NCI-H128 (cell line): ENCODE results near the gene PTPRE.
"Not testable (repeated sequence)": the region's sequence is repeated elsewhere in the genome, so short reads cannot be mapped to it uniquely, and the experiment has no call there.

Experiments
- DNase-seq: peaks from one replicate; lab custom pipeline; 2025; ENCODE audit not compliant: unreplicated experiment; lab: John Stamatoyannopoulos, UW

PTPRE gene

DNA sequence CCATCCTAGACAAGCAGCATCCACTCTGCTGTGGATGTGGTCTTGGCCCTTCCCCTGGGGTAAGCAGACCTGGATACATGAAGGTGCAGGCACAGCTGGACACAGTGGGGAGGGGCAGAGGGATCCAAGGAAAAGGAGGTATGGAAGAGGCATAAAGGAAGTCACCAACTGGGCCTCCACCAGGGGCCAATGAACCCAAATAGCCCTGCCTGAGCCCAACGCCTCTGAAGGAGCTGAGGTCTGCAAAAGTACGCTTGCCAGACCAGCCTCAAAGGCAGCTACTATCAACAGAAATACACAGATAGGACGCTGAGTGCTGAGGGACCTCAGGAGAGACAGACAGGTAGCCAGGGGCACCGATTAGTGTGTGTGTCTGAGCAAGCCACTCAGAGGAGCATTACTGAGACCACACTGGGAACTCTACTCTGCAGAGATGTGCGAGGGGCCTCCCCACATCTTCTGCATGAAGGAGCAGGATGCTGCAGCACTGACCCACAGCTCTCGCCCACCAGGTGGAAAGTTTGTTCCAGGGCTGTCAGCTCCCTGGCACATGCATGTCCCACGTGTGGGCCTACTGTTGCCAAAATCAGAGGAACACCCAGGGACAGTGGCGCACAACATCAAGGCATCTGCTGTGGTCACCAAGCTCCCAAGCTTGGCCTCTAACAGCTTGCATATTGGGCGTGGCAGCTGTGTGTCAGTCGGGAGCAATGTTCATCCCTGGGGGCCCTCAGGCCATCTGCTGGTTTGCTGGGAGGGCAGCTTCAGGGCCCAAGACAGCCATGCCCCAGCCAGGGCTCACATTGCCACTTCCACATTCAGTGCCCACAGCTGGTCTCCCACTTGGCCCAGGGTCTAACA is 179.3 kb downstream of the PTPRE start:
- DNase-seq, result no peak

DNA sequence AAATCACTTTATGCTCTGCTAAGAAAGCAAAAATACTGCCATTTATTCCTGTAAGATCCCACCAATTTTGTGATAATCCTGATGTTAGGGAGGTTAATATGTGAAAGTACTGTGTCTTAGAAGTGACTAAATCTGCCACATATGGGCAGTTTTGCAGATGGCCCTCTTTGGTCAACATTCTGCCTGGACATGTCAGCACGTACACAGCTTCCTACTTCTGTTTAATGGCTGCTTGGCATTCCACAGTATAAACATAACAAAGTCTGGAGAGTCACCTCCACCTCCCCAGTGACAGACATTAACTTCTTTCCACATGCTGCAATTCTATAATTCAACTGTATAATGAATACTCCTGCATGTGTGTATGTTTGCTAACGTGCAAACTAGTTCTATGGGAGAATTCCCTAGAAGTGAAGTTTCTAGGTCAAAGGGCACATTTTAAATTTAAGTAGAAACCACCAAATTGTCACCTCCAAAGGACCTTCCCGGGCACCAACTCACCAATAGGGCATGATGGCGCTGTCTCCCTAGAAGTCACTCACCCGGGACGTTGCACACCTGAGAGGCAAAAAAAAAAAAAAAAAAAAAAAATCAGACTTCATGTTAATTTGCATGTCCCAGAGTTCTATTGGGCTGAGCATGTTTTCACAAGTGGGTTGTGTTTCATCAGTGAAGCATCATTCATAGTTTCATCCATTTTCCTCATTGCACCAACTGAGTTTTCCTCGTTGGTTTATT is 180.4 kb downstream of the PTPRE start:
- DNase-seq, result no peak

DNA sequence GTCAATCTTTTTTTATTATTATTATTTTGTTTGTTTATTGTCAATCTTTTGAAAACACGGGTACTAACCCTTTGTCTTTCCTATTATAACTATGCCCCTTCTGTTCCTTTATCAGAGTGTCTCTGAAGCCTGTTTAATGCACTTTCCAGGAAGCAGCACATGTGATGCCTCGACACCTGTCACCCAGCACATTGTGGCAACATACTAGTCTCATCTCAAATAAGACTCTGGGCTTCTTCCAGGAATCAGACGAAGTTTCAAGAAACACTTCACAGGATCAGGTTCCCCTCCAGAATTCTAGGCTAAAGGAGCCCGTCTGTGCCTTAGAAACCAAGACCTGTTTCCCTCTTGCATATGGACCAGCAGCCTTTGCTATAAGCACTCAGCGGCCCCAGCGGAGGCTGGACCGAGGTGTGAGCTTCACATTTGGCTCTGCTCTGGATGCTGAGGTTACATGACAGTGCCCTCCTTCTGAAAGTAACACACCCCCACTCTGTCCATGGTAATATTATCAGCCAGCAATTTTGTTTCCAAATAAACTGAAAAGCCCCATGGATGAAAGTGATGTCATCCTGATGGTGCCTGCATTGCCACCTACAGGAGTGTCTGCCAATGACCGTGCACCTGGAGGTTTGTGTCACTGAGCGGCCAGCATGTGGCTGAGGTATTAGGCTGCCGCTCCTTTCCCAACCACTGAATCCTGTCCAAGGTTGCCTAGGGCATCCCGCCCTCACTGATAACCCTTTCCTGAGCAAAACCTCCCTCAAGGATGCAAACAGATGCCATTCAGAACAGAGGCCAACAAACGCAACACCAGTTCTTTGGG is 181.2 kb downstream of the PTPRE start:
- DNase-seq, result no peak

DNA sequence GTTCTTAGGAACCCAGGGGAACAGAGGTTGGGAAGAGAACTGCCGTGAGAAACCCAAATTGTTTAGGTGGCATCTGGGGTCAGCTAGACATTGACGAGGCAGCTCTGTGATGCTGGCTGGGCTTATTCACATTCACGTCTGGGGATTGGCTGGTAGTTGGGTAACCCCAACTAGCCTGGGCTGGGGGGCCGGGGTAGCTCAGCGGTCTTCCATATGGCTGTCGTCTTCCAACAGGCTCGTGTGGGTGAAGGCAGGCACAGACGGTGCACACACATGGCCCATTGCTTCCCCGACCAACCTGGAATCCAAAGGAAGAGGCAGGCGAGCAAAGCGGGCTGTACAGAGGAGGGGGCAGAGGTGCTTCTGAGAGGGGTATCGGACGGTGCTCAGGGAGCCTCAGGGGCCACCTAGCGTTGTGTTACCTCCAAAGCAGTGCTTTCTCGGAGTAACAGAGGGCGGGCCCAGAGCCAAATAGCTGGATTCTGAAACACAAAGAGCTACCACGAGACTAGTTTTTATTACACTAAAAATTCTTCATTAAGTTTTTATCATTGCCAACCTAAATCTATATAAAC is 184.8 kb downstream of the PTPRE start:
- no peak for DNase-seq

DNA sequence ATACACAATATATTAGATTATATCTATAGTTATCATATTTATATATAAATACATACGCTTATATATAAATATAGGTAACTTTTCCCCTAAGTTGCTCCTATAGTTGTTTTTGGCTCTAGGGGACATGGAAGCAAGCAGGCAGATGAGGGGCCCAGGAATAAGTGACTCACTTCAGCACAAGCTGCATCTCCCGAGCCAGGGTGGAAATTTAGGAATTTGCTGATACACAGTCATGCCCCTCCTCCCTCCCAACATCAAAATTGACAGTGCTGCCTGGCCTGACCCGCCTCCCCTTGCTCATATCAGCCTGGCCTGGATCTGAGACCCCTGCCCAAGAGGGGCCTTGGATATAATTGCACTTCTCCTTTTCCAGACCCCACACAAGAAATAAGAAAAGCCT is 185.6 kb downstream of the PTPRE start:
- no peak for DNase-seq

DNA sequence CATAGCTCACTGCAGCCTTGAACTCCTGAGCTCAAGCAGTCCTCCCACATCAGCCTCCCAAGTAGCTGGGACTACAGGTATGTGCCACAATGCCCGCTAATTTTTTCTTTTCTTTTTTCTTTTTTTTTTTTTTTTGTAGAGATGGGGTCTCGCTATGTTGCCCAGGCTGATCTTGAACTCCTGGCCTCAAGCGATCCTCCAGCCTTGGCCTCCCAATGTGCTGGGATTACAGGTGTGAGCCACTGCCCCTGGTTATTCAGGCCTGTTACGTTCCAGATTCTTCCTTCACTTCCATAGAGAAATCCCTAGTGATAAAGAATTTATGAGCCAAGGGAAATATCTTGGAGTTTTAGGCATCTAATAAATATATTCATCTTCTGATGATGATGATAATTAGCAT is 187.7 kb downstream of the PTPRE start:
- not testable (repeated sequence) for DNase-seq

DNA sequence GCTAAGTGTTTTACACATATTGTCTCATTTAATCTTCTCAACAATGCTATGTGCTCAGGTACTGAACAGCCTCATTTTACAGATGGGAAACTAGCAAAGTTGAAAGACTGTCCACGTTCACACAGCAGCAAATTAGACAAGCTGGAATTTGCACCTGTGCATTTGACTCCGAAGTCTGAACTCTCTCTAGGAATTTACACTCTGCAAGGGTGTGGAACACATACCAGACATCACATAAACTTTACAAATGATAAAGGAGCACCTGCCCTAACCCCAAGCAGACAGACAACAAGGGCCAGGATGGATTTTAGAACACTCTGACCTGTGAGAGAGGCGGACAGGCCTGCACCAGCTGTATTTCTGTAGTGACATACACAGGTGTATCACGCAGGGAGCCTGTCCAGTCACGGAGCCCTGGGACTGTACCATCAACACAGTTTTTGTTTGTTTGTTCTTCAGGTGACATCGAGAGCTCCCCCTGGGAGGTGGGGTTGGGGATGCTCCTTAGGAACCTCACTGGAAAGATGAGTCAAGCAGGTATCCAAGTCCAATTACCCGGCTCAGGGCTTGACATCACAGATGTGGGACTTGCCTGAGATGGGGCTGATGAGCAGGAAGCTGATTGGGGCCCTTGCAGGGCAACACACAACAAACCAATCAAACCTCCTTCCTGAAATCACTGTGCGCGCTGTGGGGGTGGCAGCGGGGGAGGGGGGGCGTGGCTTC is 188.3 kb downstream of the PTPRE start:
- no peak for DNase-seq

DNA sequence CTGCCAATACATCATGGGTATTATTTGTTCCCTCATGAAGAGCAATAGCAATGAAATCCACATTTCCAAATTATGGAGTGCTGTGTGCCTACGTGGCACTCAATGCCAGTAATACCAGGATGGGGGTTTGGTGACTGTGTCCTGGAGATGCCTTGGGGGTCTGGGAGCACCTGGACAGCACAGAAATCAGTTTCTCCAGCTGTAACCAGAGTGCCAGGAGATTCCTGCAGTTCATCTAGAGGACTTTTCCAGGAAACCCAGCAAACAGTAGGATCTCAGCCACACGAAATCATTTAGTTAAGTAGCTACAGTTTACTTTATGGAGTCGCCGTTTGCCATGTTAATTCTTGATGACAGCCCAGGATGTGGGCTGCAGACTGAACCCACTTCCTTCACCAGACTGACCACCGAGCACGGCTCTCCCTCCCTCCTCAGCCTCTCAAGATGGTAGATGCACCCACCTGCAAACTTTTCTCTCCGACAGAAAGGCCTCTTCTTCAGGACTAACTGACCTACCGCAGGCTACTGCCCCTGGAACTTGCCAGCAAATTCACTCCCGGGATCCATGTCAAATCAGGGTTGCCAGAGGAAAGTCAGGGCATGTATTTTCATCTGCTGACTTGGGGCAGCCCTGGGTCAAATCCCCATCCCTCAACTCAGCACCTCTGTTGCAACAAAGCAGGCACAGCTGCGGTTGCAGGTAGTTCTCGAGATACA is 189.0 kb downstream of the PTPRE start:
- DNase-seq, result no peak

DNA sequence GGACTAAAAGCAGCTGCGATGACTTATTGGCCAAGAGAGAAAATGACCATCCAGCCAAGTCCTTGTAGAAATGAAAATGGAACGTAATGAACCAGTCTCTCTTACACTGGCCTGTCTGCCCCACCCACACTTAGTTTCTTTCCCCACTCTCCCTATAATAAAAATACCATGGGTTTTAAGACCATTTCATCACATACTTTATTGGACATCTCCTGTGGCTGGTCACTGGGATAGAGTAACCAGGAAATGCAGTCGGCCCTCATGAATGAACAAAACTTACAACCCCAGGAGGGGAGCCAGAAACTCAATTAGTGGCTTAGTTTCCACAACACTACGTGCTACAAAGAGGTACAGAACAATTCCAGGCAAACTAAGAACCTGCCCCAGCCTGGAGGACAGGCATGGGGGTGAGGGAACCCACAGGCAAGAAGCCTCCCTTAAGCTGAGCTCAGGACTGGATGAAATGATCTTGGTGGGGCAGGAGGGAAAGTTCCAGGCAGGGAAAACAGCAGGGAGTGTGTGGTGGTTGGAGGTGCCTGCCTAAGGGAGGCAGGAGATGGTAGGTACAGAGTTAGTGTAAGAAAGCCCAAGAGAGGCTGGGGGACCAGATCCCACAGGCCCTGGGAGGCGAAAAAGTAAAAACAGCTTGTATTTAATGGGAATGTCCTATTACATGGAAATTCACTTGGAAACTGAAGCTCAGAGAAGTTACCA is 189.7 kb downstream of the PTPRE start:
- DNase-seq, result no peak

DNA sequence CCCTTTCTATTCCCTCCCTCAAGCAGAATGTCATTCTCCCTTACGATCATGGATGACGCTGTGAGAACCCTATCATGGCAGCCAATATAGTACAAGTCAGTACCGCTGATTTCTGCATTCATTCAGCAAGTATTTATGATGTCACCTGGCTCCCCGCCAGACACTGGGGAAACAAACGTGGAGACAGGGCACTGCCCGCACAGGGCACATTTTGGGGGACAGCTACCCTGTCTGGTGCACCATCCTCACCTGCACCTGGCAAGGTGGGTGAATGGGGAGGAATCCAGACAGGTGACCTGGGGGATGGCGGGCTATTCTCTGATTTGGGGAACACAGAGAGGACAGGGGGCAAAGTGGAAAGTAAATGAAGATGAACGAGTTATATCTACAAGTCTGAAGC is 190.9 kb downstream of the PTPRE start:
- no peak for DNase-seq

DNA sequence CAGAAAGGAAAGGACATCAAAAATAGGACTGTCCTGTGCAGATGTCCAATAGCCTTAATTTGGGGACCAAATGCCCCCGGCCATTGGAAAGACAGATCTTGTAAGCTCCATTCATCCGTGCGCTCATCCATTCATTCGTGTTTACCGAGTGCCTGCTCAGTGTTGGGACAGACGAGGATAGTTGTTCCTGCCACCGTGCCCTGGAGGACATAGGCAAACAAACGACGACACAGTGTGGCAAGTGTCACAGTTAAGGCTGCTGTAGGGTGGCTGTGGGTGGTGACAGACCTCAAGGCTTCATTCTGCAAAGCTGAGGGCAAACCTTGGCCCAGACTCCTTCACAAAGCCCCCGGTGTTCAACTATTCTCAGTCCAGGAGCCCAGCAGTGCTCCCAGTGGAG is 191.7 kb downstream of the PTPRE start:
- no peak for DNase-seq

DNA sequence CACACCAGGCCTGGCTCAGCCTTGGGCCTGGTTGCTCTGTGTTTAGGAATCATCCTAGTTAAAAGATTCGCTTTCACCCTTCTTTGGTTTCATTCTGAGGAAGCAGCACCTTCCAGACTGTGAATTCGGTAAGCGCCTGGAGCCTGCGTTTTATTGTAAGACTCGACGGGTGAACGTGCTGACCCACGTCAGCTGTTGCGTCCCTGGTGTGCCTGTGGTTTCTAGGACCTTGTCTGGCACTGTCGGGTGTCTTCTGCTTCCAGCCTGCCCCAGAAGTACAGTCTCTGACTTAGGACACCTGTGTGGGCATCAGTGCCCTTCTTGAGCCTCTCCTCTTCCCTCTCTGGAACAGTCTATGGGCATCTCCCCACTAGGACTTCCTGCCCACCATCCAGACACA is 193.0 kb downstream of the PTPRE start:
- no peak for DNase-seq

DNA sequence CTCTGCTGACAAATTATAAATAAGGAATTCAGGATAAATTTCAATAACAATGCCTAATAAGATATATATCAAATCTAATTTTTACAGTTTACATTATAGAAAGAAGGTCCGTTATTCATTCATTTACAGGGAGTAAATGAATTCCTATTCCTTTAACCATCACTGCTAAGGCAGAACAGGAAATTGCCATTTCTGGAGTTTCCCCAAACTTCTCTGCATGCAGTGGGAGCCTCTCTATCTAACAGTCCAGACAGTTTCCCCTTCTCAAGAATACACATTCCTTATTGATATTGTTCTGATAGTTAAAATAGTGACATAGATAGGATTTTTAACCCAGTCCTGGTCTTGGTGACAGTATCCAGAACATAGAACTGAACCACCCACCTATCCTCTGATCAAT is 195.0 kb downstream of the PTPRE start:
- no peak for DNase-seq

DNA sequence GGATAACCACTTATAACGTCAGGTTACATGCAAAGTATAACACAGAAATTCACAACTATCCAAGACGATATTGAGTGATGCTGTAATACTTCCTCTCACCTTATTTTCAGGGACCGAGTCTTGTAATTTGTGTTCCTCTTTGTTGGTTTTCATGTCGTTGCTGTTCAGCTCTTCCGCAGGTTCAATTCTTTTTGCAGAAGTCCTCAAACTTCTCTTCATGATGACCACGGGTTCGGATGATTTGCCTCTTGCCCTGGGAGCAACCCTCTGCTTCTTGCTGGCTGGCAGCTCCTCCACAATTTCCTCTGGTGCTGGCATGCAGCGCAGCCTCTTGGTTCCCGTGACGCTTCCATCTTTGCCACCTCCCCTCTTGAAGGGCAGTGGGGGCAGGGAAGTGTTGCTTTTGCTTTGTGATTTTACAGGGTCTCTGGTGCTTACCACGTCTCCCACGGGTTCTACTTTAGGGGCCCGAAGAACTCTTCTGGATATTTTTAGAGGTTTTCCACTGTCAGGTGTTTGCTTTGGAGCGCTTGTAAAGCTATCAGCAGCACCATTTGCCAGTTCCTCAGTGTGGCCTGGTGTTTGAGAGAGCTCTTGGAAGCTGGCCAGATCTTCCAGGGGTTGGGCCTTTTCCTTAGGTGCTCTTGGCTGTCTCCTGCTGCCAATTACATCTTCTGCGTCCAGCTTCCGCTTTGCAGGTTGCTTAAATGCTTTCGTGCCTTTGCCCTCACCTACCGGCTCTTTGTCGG is 195.8 kb downstream of the PTPRE start:
- DNase-seq, result no peak

DNA sequence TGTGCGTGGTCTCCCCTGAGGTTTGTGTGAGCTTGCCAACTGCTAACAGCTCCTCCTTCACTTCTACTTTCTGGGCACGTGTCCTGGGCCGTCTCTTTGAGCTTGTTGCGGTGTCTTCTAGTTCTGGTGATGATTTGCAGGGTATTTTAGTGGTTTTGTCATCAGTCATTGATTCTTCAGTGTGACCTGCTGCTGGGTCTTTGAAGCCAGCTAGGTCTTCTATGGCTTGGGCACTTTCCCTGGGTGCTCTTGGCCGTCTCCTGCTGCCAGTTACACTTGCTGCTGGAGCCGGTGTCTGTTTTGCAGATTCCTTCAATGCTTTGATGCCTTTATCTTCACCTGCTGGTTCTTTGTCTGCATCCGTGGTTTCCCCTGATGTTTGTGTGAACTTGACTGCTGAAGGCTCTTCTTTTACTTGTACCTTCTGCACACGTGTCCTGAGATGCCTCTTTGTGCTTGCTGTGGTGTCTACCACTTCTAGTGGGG is 196.4 kb downstream of the PTPRE start:
- no peak for DNase-seq

DNA sequence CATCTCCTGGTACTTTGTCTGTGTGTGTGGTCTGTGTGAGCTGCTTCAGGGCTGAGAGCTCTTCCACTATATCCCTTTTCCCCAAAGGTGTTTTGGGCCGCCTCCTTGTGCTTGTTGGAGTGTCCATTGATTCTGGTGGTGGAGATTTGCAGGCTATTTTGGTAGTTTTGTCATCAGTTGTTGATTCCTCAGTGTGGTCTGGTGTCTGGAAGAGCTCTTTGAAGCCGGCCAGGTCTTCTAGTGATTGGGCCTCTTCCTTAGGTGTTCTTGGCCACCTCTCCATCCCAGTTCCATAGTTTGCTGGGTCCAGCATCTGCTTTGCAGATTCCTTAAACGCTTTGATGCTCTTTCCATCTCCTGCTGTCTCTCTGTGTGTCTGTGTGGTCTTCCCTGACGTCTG is 198.5 kb downstream of the PTPRE start:
- no peak for DNase-seq

DNA sequence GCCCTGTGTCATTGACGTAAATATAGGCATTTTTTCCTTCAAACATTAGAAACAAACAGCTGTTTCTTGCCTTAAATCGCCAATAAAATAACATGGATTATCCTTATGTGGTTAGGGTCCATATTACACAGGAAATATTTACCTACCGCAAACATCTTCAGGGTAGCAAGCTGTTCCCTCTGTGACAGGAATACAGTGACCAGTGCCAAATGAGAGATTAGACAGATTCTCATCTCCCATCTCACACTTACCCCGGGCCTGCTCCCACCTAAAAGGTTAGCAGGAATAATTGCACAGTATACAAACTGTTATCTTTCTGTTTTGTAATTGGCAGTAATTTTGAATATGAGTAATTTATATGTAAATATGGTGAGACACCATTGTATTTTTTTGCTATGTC is 202.8 kb downstream of the PTPRE start:
- no peak for DNase-seq

DNA sequence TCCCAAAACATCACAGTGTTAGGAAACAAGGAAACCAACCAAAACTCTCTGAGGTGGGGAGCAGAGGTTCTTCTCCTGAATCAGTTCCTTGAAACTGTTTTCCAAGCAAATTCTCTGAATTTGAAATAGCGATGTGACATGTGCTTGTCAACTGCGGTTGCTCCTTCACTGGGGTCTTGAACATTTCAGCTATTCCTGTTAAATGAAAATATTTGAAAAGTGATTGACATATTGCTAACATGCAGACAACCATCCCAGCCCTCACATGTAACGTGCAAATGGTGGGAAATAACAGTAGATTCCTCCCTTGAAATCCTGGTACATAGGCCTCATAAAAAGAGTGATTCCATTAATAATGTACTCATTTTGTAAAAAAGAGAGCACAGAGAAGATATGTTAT is 203.4 kb downstream of the PTPRE start:
- no peak for DNase-seq

DNA sequence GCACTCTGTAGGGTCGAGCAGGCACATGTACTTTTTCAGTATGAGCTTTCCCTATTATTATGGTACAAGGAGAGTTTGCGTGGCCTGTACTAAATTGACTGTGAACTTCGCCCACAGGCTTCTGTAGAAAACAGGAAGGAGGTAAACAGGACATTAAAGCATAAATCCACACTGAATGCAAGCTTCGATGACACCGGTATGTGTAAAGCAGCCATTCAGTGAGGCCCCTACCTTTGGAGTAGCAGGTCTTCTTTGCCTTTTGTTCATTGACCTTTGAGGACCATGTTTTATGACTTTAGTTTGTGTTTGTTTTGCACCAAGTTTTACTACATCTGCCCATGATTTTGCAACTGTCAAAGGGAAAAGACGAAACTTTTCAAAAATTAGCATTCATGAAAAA is 204.8 kb downstream of the PTPRE start:
- no peak for DNase-seq
